ENCODE measurements around the gene RAB27A. TPM values are rescaled to one million over a fixed set of nuclear protein-coding genes. Genes with fewer than 3 reads are reported as not detected.

The RAB27A gene
- total and polyA plus RNA-seq, 10 of the 15 experiments (the other 5 are each of a cell fraction or from before 2014, with no cell fraction given): 13.3 to 139 (median 35.2) TPM

DNA sequence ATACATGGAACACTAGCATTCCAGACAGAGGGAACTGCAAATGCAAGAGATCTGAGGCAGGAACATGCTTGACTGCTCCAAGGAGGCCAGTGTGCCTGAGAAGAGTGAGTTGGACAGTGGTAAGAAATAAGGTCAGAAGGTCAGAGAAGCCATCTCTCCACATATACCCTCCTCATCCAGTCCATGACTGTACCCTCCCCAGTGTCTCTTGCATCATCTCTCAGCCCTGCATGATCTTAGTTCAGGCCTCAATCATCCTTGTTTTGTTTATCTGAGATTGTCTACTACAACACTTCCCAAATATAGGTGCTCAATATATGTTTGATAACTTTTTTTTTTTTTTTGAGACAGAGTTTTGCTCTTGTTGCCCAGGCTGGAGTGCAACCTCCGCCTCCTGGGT is 87.4 kb downstream of the RAB27A start:
- Histone ChIP-seq H3K36me3 (ENCODE audit: control insufficient read depth in 2 of 2, insufficient read depth in 2 of 2, low read length in 1 of 2) (no peaks in the 10 kb centered on the region; a peak in 1 of 4 replicates), H3K9ac (ENCODE audit: control insufficient read depth, insufficient read depth, low read length) (no peak overlapping the region), H3K4me2 (ENCODE audit: control insufficient read depth, insufficient read depth) (no peak overlapping the region), H3K4me3 (no peak overlapping the region), H3K4me1 (ENCODE audit: control insufficient read depth, insufficient read depth, low read length) (no peaks in the 10 kb centered on the region), H3K27me3 (replicated peaks in 1 of 2; ENCODE audit: control insufficient read depth in 2 of 2, insufficient read depth in 2 of 2, low read length in 1 of 2) (no peaks in the 10 kb centered on the region), H3K79me2 (ENCODE audit: control insufficient read depth, insufficient read depth, low read length) (peaks cover under 1% of the 10 kb centered on the region; the same call in 1 of the 2 replicates), H2AFZ (ENCODE audit: control insufficient read depth, low read depth, low read length) (no peak overlapping the region), H4K20me1 (ENCODE audit: control insufficient read depth, insufficient read depth) (no peaks in the 10 kb centered on the region), H3K27ac (ENCODE audit: control insufficient read depth, insufficient read depth) (no peak overlapping the region), H3K9me3 (replicated peaks; ENCODE audit: control insufficient read depth, insufficient read depth, low read length) (no peaks in the 10 kb centered on the region; the same call in 2 of the 3 replicates)
- ATAC-seq: no peak
- SMC1A ChIA-PET (ENCODE audit: uncharacterized antibody, unreplicated experiment): no interaction called here
- POLR2A ChIA-PET: no interaction called here
- BruUV-seq (replicated peaks): no TSS peak
- RAD21 ChIA-PET (ENCODE audit: unreplicated experiment): no interaction called here
- intact Hi-C loops (cut with micrococcal nuclease; ENCODE audit: unreplicated experiment) (no loop called here), in situ Hi-C loops (cut with MboI) (no loop called here)
- WGBS (ENCODE audit: insufficient coverage, insufficient replicate concordance, low lambda C conversion rate, missing lambda C conversion rate): 100% methylated on average over 1 of the region's 1 CpG
- DNase-seq (ENCODE audit: low read depth, low spot score): no peak
- TF ChIP-seq EZH2 (IDR thresholded peaks at IDR 0.05; ENCODE audit: borderline replicate concordance, control insufficient read depth, low read depth, low read length): no peak
- TF ChIP-seq, protein P1, sequence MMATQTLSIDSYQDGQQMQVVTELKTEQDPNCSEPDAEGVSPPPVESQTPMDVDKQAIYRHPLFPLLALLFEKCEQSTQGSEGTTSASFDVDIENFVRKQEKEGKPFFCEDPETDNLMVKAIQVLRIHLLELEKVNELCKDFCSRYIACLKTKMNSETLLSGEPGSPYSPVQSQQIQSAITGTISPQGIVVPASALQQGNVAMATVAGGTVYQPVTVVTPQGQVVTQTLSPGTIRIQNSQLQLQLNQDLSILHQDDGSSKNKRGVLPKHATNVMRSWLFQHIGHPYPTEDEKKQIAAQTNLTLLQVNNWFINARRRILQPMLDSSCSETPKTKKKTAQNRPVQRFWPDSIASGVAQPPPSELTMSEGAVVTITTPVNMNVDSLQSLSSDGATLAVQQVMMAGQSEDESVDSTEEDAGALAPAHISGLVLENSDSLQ (IDR thresholded peaks at IDR 0.05): no peak
- TF ChIP-seq NR2C2 (IDR thresholded peaks at IDR 0.05; ENCODE audit: borderline replicate concordance, control insufficient read depth, insufficient read length, low read depth): no peak
- no peak for TF ChIP-seq RAD51 (IDR thresholded peaks at IDR 0.05)
- no peak for TF ChIP-seq CREB1 (IDR thresholded peaks at IDR 0.05; ENCODE audit: low read depth)
- no peak for TF ChIP-seq STAT3 (IDR thresholded peaks at IDR 0.05; ENCODE audit: low read depth, low read length)
- no peak for TF ChIP-seq CREM (IDR thresholded peaks at IDR 0.05; ENCODE audit: low read depth)
- no peak for TF ChIP-seq CHD1 (IDR thresholded peaks at IDR 0.05; ENCODE audit: low read depth, low read length)
- no peak for TF ChIP-seq SIN3A (IDR thresholded peaks at IDR 0.05; ENCODE audit: low read depth, low read length)
- no peak for TF ChIP-seq ASH2L (IDR thresholded peaks at IDR 0.05; ENCODE audit: borderline replicate concordance, low read depth)
- no peak for TF ChIP-seq CHD4 (IDR thresholded peaks at IDR 0.05)
- FAIRE-seq: no peak
- CTCF ChIA-PET: no interaction called here
